ENCODE measurements around the gene PCDH18. TPM values are rescaled to one million over a fixed set of nuclear protein-coding genes. Genes with fewer than 3 reads are reported as not detected.

The PCDH18 gene
- total and polyA plus RNA-seq, 2 experiments from 2014 or later: 19.5 to 68.1 TPM

GRCh38 chr4:137572647-137573046 lies 40.4 kb upstream of the PCDH18 start:
- Mint-ChIP-seq H3K9me3 (no peaks in the 10 kb centered on the region), H3K4me3 (no peak overlapping the region), H3K27ac (no peak overlapping the region), H3K36me3 (ENCODE audit: low read depth) (peaks cover 5% of the 10 kb centered on the region; the same call in 2 of the 3 replicates), H3K27me3 (ENCODE audit: insufficient read depth, low read depth, poor library complexity) (no peaks in the 10 kb centered on the region), H3K4me1 (peaks cover 6% of the 10 kb centered on the region)
- Histone ChIP-seq H3K9me2 (ENCODE audit: insufficient read depth) (peaks cover 15% of the 10 kb centered on the region), H2AFZ (no peak overlapping the region), H3K4me1 (ENCODE audit: insufficient read depth) (0 out of 2 replicates have a peak, but pooled peaks cover 3% of the 10 kb centered on the region), H3K27ac (ENCODE audit: low read depth) (no peak overlapping the region), H3F3A (replicated peaks; ENCODE audit: low read depth) (no peaks in the 10 kb centered on the region), H3K36me3 (ENCODE audit: insufficient read depth) (no peaks in the 10 kb centered on the region), H4K20me1 (replicated peaks; ENCODE audit: insufficient read depth) (no peaks in the 10 kb centered on the region), H3K4me3 (no peak overlapping the region), H3K4me2 (no peak overlapping the region), H3K27me3 (ENCODE audit: insufficient read depth) (no peaks in the 10 kb centered on the region), H3K79me2 (replicated peaks; ENCODE audit: insufficient read depth) (no peaks in the 10 kb centered on the region)
- no peak for TF ChIP-seq POLR2AphosphoS5 (IDR thresholded peaks at IDR 0.05; ENCODE audit: low read depth)
- TF ChIP-seq REST (IDR thresholded peaks at IDR 0.05; ENCODE audit: unreplicated experiment): no peak
- no peak for TF ChIP-seq CTCF (conservative IDR thresholded peaks at IDR 0.05; ENCODE audit: low read depth in 2 of 2)
- TF ChIP-seq ZNF114 (CRISPR knock-in tag; IDR thresholded peaks at IDR 0.05): no peak
- TF ChIP-seq CREB1 (CRISPR knock-in tag; IDR thresholded peaks at IDR 0.05; ENCODE audit: low read depth): no peak
- no peak for TF ChIP-seq JUNB (IDR thresholded peaks at IDR 0.05; ENCODE audit: unreplicated experiment)
- ATAC-seq: no peak
- no peak for DNase-seq (ENCODE audit: low spot score)

GRCh38 chr4:137572163-137572562 lies 39.9 kb upstream of the PCDH18 start:
- Mint-ChIP-seq H3K36me3 (ENCODE audit: low read depth) (peaks cover 5% of the 10 kb centered on the region; the same call in 2 of the 3 replicates), H3K27ac (no peak overlapping the region), H3K4me1 (peaks cover 6% of the 10 kb centered on the region), H3K9me3 (no peaks in the 10 kb centered on the region), H3K27me3 (ENCODE audit: insufficient read depth, low read depth, poor library complexity) (no peaks in the 10 kb centered on the region), H3K4me3 (no peak overlapping the region)
- Histone ChIP-seq H4K20me1 (replicated peaks; ENCODE audit: insufficient read depth) (no peaks in the 10 kb centered on the region), H3K9me2 (ENCODE audit: insufficient read depth) (peaks cover 15% of the 10 kb centered on the region), H3K4me2 (no peak overlapping the region), H3K27me3 (ENCODE audit: insufficient read depth) (no peaks in the 10 kb centered on the region), H2AFZ (no peak overlapping the region), H3K4me1 (ENCODE audit: insufficient read depth) (0 out of 2 replicates have a peak, but pooled peaks cover 3% of the 10 kb centered on the region), H3K36me3 (ENCODE audit: insufficient read depth) (no peaks in the 10 kb centered on the region), H3F3A (replicated peaks; ENCODE audit: low read depth) (no peaks in the 10 kb centered on the region), H3K27ac (ENCODE audit: low read depth) (no peak overlapping the region), H3K79me2 (replicated peaks; ENCODE audit: insufficient read depth) (no peaks in the 10 kb centered on the region), H3K4me3 (no peak overlapping the region)
- no peak for DNase-seq (ENCODE audit: low spot score)
- ATAC-seq: no peak
- no peak for TF ChIP-seq EZH2phosphoT487 (IDR thresholded peaks at IDR 0.05; ENCODE audit: unreplicated experiment)
- TF ChIP-seq STAT1 (IDR thresholded peaks at IDR 0.05; ENCODE audit: unreplicated experiment): no peak
- no peak for TF ChIP-seq JUNB (IDR thresholded peaks at IDR 0.05; ENCODE audit: unreplicated experiment)
- TF ChIP-seq POLR2AphosphoS5 (IDR thresholded peaks at IDR 0.05; ENCODE audit: low read depth): no peak
- no peak for TF ChIP-seq EZH2 (IDR thresholded peaks at IDR 0.05; ENCODE audit: low read depth, unreplicated experiment)
- no peak for TF ChIP-seq REST (IDR thresholded peaks at IDR 0.05; ENCODE audit: unreplicated experiment)
- TF ChIP-seq NANOG (IDR thresholded peaks at IDR 0.05; ENCODE audit: borderline replicate concordance): no peak
